SK-N-SH (cell line): ENCODE measurements around the gene FBXO42.

Experiments used
- CTCF ChIP-seq: fragments of 200-600 bp; sonication (generic); IDR thresholded peaks from 2 replicates; pipeline ENCODE4 v1.6.1; 2017; ENCODE audit warnings: antibody characterized with exemption, mild to moderate bottlenecking, moderate library complexity
- GABPA ChIP-seq: IDR thresholded peaks from 2 replicates; pipeline ENCODE4 v1.4.0; 2012; ENCODE audit warnings: low read depth, mild to moderate bottlenecking
- POLR2AphosphoS5 ChIP-seq: IDR thresholded peaks from 2 replicates; pipeline ENCODE4 v1.6.1; 2012; ENCODE audit warnings: low read depth, low read length
- RAD21 ChIP-seq: IDR thresholded peaks from 2 replicates; pipeline ENCODE4 v1.6.1; 2012; ENCODE audit warnings: mild to moderate bottlenecking, low read length
- REST ChIP-seq: IDR thresholded peaks from 2 replicates; pipeline ENCODE4 v1.6.1; 2012; ENCODE audit warnings: mild to moderate bottlenecking, low read depth, low read length, moderate library complexity
- YY1 ChIP-seq: IDR thresholded peaks from 2 replicates; pipeline ENCODE4 v1.4.0; 2012; ENCODE audit warnings: low read depth, mild to moderate bottlenecking

- TF ChIP-seq CTCF (no peak), GABPA (no peak), RAD21 (no peak), YY1 (no peak), POLR2AphosphoS5 (no peak), REST (no peak)
Measured at GRCh38 chr1:16281765-16282164, 70.5 kb downstream of the FBXO42 start.
